Middle frontal gyrus (tissue), 1 donor: ENCODE results near the gene ETV3L.
"Not testable (repeated sequence)": the region's sequence is repeated elsewhere in the genome, so short reads cannot be mapped to it uniquely, and the experiment has no call there.

Experiments used
- DNase-seq: peaks from one replicate; pipeline ENCODE4 v3.0.0-alpha.2; 2015; ENCODE audit warnings: low spot score; ENCODE audit errors: extremely low spot score

Gene ETV3L

DNA sequence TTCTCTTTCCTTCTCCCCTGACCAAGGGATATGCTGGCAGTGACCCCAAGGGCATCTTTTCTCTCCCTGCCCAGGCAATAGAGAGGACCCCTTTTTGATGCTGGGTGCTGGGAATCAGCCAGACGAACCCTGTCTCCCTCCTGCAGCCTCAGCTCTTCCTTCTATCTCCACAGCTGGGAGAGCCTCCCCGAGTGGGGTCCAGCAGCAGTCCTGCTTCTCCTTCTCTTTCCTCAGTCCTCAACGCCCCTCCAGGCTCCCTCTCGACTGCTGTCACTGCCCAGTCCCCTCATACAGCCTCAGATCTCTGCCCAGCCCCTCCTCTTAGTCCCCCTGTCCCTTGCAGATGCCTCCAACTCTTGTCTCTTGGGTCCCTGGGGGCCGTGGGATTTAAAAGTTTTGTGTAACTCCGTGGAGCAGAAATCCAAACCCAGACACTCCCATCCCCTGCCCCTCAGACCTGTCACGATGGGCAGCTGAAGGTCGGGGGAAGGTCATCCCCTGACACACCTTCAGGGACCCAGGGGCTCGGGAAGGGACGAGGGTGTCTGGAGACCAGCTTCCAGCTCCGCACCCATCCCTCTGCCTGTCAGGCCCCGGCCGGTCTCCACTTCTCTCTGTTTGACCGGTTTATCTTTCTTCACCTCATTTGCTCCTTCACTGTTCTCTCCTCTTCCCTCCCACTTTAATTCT lies 5.8 kb upstream of the ETV3L start:
- DNase-seq: no peak

DNA sequence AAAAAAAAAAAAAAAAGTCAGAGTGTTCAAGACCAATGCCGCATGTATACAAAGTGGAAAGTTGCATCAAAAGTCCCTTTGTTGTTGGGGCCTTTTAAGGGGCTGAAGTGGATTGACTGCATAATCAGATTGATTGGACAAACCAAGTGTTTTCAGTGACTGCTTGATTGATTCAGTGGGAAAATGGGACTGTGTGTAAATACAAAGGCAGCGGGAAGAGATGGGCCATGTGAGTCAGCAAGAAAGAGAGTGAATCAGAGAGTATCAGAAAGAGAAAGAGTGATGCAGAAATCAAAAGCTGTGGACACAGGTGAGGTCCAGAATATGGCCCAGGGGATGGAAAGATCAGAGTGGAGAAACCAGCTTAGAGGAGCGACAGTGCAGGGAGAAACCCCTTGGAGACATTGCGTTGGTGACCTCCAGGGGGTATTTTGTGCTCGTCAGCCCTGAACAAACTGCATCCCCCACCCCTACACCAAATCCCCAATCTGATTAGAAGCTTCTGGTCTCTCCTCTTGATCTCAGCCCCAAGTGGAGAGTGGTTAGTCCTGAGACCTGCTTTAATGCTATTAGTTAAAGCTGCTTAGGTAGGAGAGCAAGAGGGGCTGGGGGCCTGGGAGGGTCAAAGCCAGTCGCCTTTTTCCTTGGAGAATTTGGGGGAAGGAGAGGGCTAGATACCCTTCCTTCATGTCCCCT lies 5.1 kb upstream of the ETV3L start:
- DNase-seq: no peak

DNA sequence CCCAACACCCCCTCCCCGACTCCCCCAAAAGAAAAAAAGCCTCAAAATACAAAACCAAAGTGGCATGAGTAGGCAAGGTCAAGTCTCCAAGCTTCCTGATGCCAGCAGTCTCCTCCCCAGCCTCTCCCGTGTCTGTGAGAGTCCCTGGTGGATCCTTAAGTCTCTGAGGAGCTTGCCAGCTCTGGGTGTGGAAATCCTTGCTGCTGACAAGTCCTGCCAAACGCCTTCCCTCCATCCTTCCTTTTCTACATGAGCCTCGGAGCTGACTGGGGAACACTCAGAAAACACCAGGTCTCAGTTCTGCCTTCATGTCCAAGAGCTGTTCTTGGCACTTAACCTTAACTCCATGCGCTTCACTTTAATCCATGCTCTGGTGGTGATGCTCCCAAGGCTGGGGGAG lies 3.7 kb upstream of the ETV3L start:
- DNase-seq: no peak

DNA sequence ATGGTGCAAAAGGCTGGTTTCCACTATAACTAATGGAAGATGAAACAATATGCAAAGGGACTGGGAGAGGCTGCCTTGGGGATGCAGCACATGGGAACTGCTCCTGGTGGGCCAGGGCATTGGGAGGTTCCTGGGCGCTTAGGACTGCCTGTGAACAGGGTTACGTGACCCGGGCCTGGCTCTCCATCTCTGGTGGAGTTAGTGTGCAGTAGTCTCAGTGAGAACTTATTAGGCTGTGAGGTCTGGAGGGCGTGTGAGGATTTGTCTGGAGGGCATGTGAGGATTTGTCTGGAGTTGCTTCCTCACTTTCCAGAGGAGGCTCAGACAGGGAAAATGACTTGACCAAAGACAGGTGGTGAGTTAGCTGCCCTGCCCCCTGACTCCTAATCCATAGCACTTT lies 1.5 kb upstream of the ETV3L start:
- DNase-seq: no peak

DNA sequence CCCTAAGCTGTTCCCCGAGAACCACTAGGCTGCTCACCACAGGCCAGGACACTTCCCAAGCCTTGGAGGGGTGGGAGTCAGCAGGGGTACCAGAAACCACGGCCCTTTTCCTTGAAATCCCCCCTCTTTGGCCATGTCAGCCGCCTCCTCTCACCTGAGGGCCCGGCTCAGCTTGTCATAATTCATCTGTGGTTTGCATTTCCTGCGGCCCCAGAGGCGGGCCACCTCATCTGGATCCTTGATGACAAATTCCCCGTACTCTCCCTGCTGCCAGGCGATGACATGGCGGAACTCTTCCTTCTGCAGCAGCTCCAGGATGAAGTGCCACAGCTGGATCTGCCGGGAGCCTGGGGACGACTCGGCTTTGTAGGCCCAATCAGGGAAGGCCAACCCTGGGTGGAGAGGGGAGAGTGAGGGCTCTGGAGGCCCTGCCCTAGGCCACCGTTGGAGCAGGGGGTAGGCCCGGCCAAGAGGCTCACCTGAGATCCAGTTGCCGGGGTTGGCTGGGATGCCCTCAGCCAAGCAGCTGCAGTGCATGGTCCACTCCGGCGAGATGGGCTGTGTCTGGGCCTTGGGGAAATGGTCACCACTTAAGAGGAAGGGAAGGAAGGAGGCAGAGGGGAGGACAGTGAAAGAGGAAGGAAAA lies 498 bp downstream of the ETV3L start:
- DNase-seq: not testable (repeated sequence)

DNA sequence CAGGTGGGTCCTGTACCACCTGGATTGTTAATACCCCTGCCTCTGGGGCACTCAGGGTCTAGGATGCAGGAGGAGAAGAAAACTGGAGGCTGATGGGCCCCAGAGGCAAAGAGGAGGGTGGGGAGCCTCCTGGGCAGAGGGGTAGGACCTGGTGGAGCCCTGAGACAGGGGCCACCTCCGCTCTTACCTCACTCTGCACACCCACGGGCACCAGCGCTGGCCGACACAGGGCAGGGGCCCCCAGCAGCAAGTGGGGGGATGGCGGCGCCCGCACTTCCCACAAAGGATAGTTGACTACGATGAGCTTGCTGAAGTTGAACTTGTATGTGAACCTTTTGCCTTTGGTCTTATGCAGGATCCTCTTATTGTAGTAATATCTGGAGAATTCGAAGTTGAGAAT lies 1.1 kb downstream of the ETV3L start:
- DNase-seq: no peak

DNA sequence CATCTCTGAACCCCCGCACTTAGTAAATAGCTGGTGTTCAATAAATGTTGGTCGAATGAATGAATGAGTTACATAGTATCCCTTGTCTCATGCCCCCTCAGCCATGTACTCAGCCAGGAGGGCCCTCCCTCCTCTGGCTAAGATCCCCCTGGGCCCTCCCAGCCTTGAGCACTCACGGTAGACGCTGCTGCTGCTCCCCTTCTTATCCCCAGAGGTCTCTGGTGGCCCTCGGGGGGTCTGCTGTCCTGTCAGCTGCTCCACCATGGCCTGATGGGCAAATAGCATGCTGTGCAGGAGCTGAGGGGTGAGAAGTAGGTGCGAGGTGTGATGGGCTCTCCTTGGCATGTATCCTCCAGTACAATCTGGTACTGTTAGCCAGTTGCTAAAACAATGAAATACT lies 1.9 kb downstream of the ETV3L start:
- no peak for DNase-seq

DNA sequence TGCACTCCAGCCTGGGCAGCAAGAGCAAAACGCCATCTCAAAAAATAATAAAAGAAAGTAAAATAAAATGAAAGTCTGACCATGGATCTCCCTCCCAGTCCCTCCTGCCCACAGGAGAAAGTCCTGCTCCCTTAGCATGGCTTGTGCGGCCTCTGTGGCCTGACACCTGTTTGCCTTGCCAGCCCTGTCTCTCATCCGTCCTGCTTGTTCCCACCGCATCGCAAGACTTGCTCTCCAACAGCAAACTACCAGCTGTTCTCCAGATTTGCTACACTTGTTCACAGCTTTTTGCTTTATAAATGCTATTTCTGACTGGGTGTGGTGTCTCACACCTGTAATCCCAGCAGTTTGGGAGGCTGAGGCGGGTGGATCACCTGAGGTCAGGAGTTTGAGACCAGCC lies 2.7 kb downstream of the ETV3L start:
- no peak for DNase-seq

DNA sequence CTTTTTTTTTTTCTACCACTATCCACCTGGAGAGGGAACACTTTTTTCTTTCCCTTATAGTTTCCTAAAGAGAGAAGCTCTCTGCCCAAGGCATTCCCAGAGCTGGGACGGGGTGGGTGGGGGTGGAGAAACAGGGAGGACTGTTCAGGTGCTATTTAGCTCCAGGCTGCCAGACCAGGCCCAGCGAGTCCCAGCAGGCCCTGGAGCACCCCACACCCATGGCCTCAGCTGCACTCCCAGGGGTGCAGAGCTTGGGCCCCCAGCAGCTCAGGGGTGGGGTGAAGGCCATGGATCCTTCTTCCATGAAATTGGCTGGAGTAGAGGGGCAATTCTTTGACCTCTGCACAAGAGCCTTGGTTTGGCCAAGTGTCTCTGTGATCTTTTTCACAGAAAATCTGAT lies 4.1 kb downstream of the ETV3L start:
- DNase-seq: no peak

DNA sequence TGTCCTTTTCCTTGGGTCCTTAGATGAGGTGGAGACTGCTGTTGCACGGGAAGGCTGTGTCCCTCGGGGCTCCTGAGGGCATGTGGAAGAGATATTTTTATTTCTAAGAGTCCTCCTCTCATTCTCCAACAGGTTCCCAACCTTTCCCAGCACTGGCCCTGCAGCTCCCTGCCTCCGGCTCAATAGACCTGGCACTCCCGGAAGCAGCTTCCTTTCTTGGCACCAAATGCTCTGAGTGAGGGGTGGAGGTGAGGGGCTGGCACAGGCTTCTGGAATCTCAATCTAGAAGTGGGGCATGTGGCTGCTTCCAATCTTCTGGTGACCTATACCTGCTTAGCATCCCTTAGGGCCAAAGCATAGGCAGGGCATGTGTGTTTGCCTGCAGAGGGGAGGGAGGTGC lies 4.5 kb downstream of the ETV3L start:
- DNase-seq: no peak

DNA sequence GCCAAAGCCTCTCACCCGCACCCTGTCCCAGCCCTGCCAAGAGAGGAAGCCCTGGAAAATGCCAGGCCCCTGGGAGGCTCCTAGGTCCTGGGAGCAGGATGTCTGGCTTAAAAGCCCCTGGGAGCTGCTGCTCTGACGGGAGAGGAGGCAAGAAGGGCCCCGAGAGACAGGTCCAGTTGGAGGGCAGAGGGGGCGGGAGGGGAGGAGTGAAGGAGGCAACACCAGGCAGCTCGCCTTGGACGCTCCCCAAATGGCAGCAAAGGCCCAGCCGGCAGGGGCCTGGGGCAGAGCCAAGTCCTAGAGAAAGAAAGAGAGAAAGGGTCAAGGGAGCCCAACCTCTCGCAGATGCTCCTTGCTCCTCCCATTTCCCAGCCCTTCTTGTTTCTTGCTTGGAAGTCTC lies 6.8 kb downstream of the ETV3L start:
- DNase-seq: no peak

DNA sequence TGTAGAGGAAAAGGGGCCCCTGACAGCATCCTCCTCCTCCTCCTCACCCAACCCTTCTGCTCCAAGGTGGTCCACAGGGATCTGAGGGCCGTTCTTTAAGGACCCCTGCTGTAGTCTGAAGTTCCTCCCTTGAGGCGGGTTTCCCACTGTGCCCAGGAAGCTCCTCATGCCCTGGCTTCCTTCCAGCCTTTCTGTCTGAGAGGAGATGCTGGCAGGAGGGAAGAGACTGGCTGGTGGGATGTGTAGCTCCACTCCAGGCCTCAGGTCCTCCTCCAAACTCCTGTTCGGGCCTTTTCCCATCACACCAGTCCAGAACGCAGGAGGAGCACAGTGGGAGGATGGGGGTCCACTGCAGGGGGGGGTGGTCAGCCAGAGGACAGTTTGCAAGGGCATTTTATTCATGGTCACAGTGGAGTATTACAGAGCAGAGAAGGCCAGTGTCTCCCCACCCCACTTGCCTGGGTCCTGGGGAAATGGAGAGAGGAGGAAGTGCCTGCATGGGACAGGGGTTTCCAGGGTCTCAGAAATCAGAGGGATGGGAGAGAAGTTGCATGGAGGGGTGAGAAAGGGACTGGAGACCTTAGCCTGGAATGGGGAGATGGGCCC lies 7.8 kb downstream of the ETV3L start:
- no peak for DNase-seq

DNA sequence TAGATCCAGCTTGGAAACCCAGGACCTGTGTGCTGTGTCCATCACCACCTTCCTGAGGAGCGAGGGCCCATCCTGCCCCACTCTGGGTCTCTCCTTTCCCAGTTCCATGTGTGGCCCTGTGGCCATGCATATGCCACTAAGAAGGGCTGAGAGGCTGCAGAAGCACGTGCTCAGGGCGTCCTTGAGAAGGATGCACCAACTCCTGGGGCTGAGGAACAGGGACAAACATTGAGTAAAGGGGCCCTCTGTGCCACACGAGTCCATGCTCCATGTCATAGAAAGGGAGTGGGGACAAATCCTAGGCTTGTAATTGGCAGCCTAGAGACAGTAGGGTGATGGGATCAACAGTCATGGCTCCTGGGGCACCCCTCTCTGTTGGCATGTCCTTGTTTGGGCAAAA lies 8.4 kb downstream of the ETV3L start:
- no peak for DNase-seq

DNA sequence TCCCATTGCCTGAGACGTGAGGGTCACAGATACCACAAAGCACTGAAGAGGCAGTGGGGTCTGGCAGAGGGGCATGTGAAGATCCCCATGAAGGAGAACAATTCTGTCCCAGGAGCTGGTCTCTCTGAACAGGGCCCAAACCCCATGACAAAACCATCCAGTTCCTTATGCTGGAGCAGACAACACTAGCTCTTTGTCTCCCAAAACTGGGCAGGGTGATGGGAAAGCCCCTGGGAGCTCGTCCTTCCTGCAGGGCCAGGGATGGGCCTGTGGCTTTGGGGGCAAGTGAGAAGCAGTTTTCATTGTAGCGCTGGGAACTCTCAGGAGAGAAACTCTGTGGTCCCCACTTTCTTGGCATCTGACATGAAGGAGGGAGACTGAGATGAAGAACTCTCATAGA lies 8.8 kb downstream of the ETV3L start:
- no peak for DNase-seq

DNA sequence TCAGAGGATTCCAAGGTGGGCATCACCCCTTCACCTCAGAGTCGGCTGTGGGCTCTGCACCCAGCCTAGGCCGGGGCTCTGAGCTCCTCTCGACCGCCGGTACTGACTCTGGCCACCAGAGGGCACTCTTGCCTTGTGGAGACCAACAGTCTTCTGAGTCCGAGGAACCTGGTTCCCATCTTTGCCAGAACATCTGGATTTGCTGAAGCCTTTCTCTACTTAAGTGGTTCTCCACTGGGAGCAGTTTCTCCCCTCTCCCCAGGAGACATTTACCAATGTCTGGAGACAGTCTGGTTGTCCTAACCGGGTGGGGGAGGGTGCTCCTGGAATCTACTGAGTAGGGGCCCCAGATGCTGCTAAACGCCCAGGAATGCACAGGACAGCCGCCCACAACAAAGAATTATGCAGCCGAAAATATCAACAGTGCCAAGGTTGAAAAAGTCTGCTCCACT lies 9.4 kb downstream of the ETV3L start:
- peak; percentile 77 for DNase-seq

DNA sequence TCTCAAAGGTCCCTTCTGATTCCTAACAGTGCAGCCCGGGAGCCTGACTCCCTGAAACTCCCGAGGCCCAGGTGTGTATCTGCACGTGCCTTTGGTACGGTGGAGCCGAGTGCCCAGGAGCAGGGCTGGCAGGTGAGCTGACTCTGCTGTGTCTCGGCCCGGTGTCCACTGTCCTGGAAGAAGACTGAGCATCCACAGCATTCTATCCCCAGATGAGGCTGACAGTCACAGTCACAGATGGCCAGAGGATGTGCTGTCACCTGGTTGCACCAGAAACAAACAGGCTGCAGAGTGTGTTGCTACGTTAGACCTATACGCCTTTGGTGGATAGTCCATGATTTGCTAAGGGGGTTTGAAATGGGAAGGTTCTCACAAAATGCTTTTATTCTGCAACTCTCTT lies 9.8 kb downstream of the ETV3L start:
- no peak for DNase-seq

DNA sequence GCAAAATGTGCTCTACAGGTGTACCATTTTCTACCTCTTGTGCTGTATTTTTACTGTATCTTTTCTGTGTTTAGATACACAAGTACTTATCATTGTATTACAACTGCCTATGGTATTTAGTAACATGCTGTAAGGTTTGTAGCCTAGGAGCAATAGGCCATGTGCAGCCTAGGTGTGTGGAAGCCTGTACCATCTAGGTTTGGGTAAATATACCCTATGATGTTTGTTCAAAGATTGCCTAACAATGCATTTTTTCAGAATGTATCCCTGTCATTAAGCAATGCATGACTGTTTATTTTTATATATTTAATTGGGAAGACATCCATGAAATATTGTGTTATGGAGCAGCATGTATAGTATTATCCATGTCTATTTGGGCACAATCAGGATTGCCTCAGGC lies 11.0 kb downstream of the ETV3L start:
- no peak for DNase-seq

DNA sequence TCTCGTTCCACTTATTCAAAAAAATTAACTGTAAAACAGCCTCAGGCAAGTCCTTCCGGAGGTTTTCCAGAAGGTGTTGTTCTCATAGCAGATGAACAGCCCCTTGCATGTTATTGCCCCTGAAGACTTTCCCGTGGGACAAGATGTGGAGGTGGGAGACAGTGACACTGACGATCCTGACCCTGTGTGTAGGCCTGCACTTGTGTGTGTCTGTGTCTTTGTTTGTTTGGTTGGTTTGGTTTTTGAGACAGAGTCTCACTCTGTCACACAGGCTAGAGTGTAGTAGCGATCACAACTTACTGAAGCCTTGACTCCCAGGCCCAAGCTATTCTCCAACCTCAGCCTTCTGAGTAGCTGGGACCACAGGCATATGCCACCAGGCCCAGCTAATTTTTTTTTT lies 12.6 kb downstream of the ETV3L start:
- no peak for DNase-seq

DNA sequence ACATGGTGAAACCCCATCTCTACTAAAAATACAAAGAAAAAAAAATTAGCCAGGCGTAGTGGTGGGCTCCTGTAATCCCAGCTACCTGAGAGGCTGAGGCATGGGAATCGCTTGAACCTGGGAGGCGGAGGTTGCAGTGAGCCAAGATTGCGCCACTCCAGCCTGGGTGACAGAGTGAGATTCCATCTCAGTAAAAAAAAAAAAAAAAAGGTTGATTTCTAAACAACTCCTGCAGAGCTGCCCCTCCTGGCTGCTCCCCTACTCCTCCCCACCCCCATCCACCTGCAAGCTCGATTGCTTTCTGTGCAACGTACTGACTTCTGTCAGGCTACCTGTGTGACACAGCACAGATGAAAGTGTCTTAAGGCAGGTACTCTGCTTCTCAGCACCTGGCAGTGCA lies 13.3 kb downstream of the ETV3L start:
- no peak for DNase-seq

DNA sequence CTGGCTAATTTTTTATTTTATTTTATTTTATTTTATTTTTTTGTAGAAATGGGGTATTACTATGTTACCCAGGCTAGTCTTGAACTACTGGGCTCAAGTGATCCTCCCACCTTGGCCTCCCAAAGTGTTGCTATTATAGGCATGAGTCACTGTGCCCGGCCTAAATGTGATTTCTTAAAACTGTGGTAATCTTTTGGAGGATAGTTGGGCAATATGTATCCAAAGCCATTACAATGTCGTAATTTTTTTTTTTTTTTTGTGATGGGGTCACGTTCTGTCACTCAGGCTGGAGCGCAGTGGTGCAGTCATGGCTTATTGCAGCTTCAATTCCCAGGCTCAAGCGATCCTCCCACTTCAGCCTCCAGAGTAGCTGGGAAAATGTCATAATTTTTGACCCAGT lies 14.2 kb downstream of the ETV3L start:
- no peak for DNase-seq

DNA sequence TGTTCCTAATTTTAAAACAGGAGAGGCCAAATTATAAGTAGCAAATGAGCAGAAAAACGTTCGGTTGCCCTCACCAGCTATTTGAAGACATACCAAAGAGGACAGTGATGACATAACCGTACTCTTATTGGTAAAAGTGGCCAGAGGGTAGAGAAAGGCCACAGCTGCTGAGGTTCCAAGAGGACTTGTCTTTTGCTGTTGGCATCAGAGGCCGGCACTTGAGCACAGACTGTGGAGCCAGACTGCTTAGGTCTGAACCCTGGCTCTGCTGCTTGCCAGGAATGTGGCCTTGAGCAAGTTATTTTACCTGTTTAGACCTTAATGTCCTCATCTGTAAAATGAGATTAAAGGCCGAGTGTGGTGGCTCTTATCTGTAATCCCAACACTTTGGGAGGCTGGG lies 14.9 kb downstream of the ETV3L start:
- DNase-seq: no peak

DNA sequence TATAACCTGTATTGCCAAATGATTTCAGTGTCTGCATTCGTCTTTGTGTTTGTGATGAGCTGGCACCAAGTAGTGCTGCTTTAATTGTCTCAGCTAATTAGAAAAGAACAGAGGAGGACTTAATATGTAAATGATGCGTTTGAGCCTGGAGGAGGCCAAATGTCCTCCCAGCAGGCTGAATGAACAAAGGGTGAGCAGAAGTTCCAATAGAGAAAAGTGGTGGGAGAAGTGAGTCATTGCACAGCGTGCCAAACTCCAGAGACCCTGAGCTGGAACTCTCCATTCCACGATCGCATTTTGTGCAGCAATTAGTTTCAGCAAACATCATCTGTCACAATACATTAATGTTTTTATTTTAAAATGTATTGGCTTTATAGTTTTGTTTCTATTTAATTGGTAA lies 17.9 kb downstream of the ETV3L start:
- no peak for DNase-seq
